Activated T-cell treated with anti-CD3 and anti-CD28 coated beads for 48 hours (primary cell): ENCODE measurements around the gene MDC1.

Experiments
- DNase-seq: peaks from one replicate; pipeline ENCODE4 v3.0.0-alpha.2; 2020; ENCODE audit warnings: low read depth

MDC1 gene

GRCh38 chr6:30748851-30749540 is 31.9 kb upstream of the MDC1 start:
- no peak for DNase-seq

GRCh38 chr6:30747902-30748769 is 31.1 kb upstream of the MDC1 start:
- DNase-seq: no peak

- DNase-seq: no peak
Measured at GRCh38 chr6:30747300-30747687, 30.2 kb upstream of the MDC1 start.

- peak; percentile 84 for DNase-seq
Measured at GRCh38 chr6:30744054-30744805, 27.1 kb upstream of the MDC1 start, which contains the start of gene IER3. Gene IER3, minus strand, starts transcription at chr6:30744547. Its CDS starts 29 bp downstream, at chr6:30744518.

- DNase-seq: no peak
Measured at GRCh38 chr6:30743099-30744053, 26.3 kb upstream of the MDC1 start.

GRCh38 chr6:30742316-30743098 is 25.4 kb upstream of the MDC1 start, which contains the start of gene FLOT1:
Gene FLOT1, minus strand, starts transcription at chr6:30742687. Its CDS starts 498 bp downstream, at chr6:30742189.
- peak; percentile 98 for DNase-seq

- no peak for DNase-seq
Measured at GRCh38 chr6:30741789-30742315, 24.8 kb upstream of the MDC1 start.

- no peak for DNase-seq
Measured at GRCh38 chr6:30741063-30741779, 24.1 kb upstream of the MDC1 start.

- DNase-seq: no peak
Measured at GRCh38 chr6:30740540-30740870, 23.4 kb upstream of the MDC1 start.

GRCh38 chr6:30738532-30738931 is 21.5 kb upstream of the MDC1 start:
- no peak for DNase-seq

GRCh38 chr6:30735668-30736314 is 18.7 kb upstream of the MDC1 start:
- DNase-seq: no peak

GRCh38 chr6:30732237-30732943 is 15.3 kb upstream of the MDC1 start:
- no peak for DNase-seq

- peak; percentile 85 for DNase-seq
Measured at GRCh38 chr6:30730601-30731435, 13.7 kb upstream of the MDC1 start.

GRCh38 chr6:30727920-30728553 is 11.0 kb upstream of the MDC1 start:
- DNase-seq: no peak

GRCh38 chr6:30726506-30727413 is 9.7 kb upstream of the MDC1 start:
- DNase-seq: no peak
